K562 (cell line): ENCODE data around the gene HMSD. TPM values are rescaled to one million over a fixed set of nuclear protein-coding genes. Genes with fewer than 3 reads are reported as not detected.

Source experiments
- ATAC-seq: fragments of 200-7000 bp; cut with Tn5 transposase; 3 replicates; pipeline ENCODE4 v1.9.1; 2020; ENCODE audit warnings: moderate library complexity
- BruUV-seq: library from RNA; stranded (reverse); fragments of 400-500 nt; replicated peaks from 2 replicates; lab custom pipeline; 2021; lab: Mats Ljungman, UMichigan
- CTCF ChIA-PET: fragments of 300-600 bp; formaldehyde crosslinking; extraction: SDS; loops from one replicate; lab custom pipeline; 2021; ENCODE audit warnings: low intra/inter-chr PET ratio; lab: Yijun Ruan, JAX
- POLR2A ChIA-PET: fragments of 300-600, 350-650 bp; sonication (Branson Sonifier 250); formaldehyde crosslinking; extraction: SDS; loops from one replicate; lab custom pipeline; 2021; ENCODE audit warnings: antibody characterized with exemption, inconsistent platforms; lab: Yijun Ruan, JAX
- DNase-seq, 4 experiments: peaks; one replicate each; pipeline versions ENCODE4 v3.0.0 to v3.0.0-alpha.2; 2011 to 2018; ENCODE audit warnings: low spot score in 3 of 4, mixed read lengths in 3 of 4; ENCODE audit errors: extremely low read depth in 1 of 4
- FAIRE-seq: peaks from 2 replicates; lab custom pipeline; 2011; peaks lifted over from hg19 to GRCh38; lab: Jason Lieb, UNC
- H2AFZ ChIP-seq: 2 replicates; pipeline ENCODE4 v1.6.0; 2011; ENCODE audit warnings: low read depth, low read length, control low read depth, inconsistent platforms
- H3K27ac ChIP-seq: fragments of 200-600 bp; 3 replicates; pipeline ENCODE4 v1.8.0; 2011; ENCODE audit warnings: low read depth, mild to moderate bottlenecking, control low read depth, inconsistent platforms, low read length, moderate library complexity, mixed read lengths; ENCODE audit errors: extremely low read depth
- H3K27me3 ChIP-seq, 2 experiments: fragments of 300-600 bp in 1 of 2; 2 replicates in 1 of 2; 3 replicates in 1 of 2; pipeline versions ENCODE4 v1.6.0 to v1.8.0; 2011; ENCODE audit warnings: inconsistent platforms in 2 of 2, low read length in 2 of 2, mild to moderate bottlenecking in 1 of 2, mixed read lengths in 1 of 2, moderate library complexity in 1 of 2; ENCODE audit not compliant: control insufficient read depth in 2 of 2, insufficient read depth in 2 of 2
- H3K36me3 ChIP-seq: fragments of 300-600 bp; 3 replicates; pipeline ENCODE4 v1.8.0; 2011; ENCODE audit warnings: mild to moderate bottlenecking, low read length, inconsistent platforms; ENCODE audit not compliant: control insufficient read depth, insufficient read depth
- H3K4me1 ChIP-seq, 2 experiments: fragments of 200-600 bp in 1 of 2; replicated peaks in 1 of 2; 2 replicates in 1 of 2; 3 replicates in 1 of 2; pipeline versions ENCODE4 v1.5.1 to v1.8.0; 2011; ENCODE audit warnings: inconsistent platforms in 2 of 2, low read length in 2 of 2, mild to moderate bottlenecking in 1 of 2, mixed read lengths in 1 of 2, moderate library complexity in 1 of 2; ENCODE audit not compliant: control insufficient read depth in 2 of 2, insufficient read depth in 2 of 2
- H3K4me2 ChIP-seq: 2 replicates; pipeline ENCODE4 v1.6.1; 2011; ENCODE audit warnings: low read length, control low read depth, inconsistent platforms, mixed read lengths; ENCODE audit not compliant: insufficient read depth
- H3K4me3 ChIP-seq: fragments of 200-600 bp; sonication (generic), shearing (Covaris generic); 2 replicates; pipeline ENCODE4 v1.5.1; 2016; ENCODE audit warnings: control low read depth, inconsistent platforms
- H3K79me2 ChIP-seq: fragments of 200-600 bp; 3 replicates; pipeline ENCODE4 v1.8.0; 2011; ENCODE audit warnings: low read length, inconsistent platforms; ENCODE audit not compliant: control insufficient read depth, insufficient read depth
- H3K9ac ChIP-seq, 2 experiments: 2 replicates each; pipeline versions ENCODE4 v1.6.0 to v1.6.1; 2011; ENCODE audit warnings: low read depth in 2 of 2, low read length in 2 of 2, control low read depth in 1 of 2, inconsistent platforms in 1 of 2, mild to moderate bottlenecking in 1 of 2, mixed read lengths in 1 of 2; ENCODE audit not compliant: insufficient read depth in 1 of 2
- H3K9me1 ChIP-seq: one replicate; pipeline ENCODE4 v1.6.0; 2011; ENCODE audit warnings: inconsistent platforms, mild to moderate bottlenecking, low read length, moderate library complexity; ENCODE audit not compliant: control insufficient read depth, insufficient read depth
- H3K9me3 ChIP-seq: replicated peaks from 2 replicates; pipeline ENCODE4 v1.5.1; 2011; ENCODE audit warnings: low read depth, low read length, inconsistent platforms; ENCODE audit not compliant: control insufficient read depth, insufficient read depth
- H4K20me1 ChIP-seq: replicated peaks from 2 replicates; pipeline ENCODE4 v1.6.1; 2011; ENCODE audit warnings: low read length, inconsistent platforms, mixed read lengths; ENCODE audit not compliant: control insufficient read depth, insufficient read depth
- ATF7 ChIP-seq: fragments of 450-650 bp; IDR thresholded peaks from 2 replicates; pipeline ENCODE4 v1.7.1; 2014; ENCODE audit warnings: mild to moderate bottlenecking, moderate library complexity
- BHLHE40 ChIP-seq: IDR thresholded peaks from 2 replicates; pipeline ENCODE4 v1.6.1; 2011; ENCODE audit warnings: low read length, improper control_type of control experiment
- CEBPG ChIP-seq, 3 experiments: fragments of 200-800 bp in 1 of 3; sonication (Bioruptor generic) in 1 of 3; sonication (generic) in 1 of 3; formaldehyde crosslinking in 1 of 3; IDR thresholded peaks in 2 of 3; conservative IDR thresholded peaks in 1 of 3; 2 replicates each; pipeline versions ENCODE4 v1.6.1 to v1.8.0; 2016 to 2022; ENCODE audit warnings: missing compliant biosample characterization in 2 of 3, missing genetic modification characterization in 2 of 3, mild to moderate bottlenecking in 1 of 3, missing genetic modification reagents in 1 of 3
- HNRNPK ChIP-seq: fragments of 200-400 bp; formaldehyde crosslinking; IDR thresholded peaks from one replicate; pipeline ENCODE4 v1.6.1; 2018; ENCODE audit warnings: mild to moderate bottlenecking, low read depth, low read length; ENCODE audit not compliant: poor library complexity, severe bottlenecking
- ID3 ChIP-seq, 2 experiments: fragments of 250-450 bp in 1 of 2; fragments of 450-650 bp in 1 of 2; sonication (Bioruptor Pico) in 1 of 2; IDR thresholded peaks; 2 replicates each; pipeline versions ENCODE4 v1.6.1 to v1.8.0; 2016 to 2021; ENCODE audit warnings: mild to moderate bottlenecking in 2 of 2, moderate library complexity in 2 of 2, missing compliant biosample characterization in 1 of 2, missing genetic modification characterization in 1 of 2
- KDM1A ChIP-seq, 2 experiments: fragments of 450-650 bp; IDR thresholded peaks; 2 replicates each; pipeline ENCODE4 v1.6.1; 2016; ENCODE audit warnings: mild to moderate bottlenecking in 2 of 2
- NFIX ChIP-seq: fragments of 250-450 bp; sonication (Bioruptor Pico); IDR thresholded peaks from 2 replicates; pipeline ENCODE4 v1.4.0; 2020; ENCODE audit warnings: low read depth, mild to moderate bottlenecking, moderate library complexity
- PRDM10 ChIP-seq: fragments of 450-650 bp; IDR thresholded peaks from 2 replicates; pipeline ENCODE4 v1.6.1; 2018; ENCODE audit not compliant: partially characterized antibody
- SFPQ ChIP-seq: fragments of 200-400 bp; formaldehyde crosslinking; IDR thresholded peaks from 2 replicates; pipeline ENCODE4 v1.6.1; 2017; ENCODE audit warnings: mild to moderate bottlenecking, low read depth, low read length, moderate library complexity
- TBL1XR1 ChIP-seq, 2 experiments: IDR thresholded peaks; 2 replicates each; pipeline ENCODE4 v1.6.1; 2012; ENCODE audit warnings: improper control_type of control experiment in 2 of 2, low read length in 2 of 2, mild to moderate bottlenecking in 1 of 2
- ZNF263 ChIP-seq: sonication (generic); formaldehyde crosslinking; IDR thresholded peaks from 2 replicates; pipeline ENCODE4 v1.8.0; 2022; ENCODE audit warnings: mild to moderate bottlenecking, missing genetic modification reagents, borderline replicate concordance
- ZNF507 ChIP-seq: conservative IDR thresholded peaks from 2 replicates; pipeline ENCODE4 v1.6.1; 2017; ENCODE audit warnings: missing genetic modification characterization, missing compliant biosample characterization
- ZNF551 ChIP-seq: fragments of 250-450 bp; sonication (Bioruptor Pico); IDR thresholded peaks from 2 replicates; pipeline ENCODE4 v1.5.0; 2021; ENCODE audit warnings: mild to moderate bottlenecking, moderate library complexity
- WGBS: fragments of 100-300 bp; shearing (Covaris generic); methylation state at CpG from one replicate; pipeline ENCODE4 v1.1.6; 2016; ENCODE audit warnings: low coverage, mixed read lengths; ENCODE audit not compliant: insufficient coverage; ENCODE audit errors: missing lambda C conversion rate; 5-methylcytosine and 5-hydroxymethylcytosine counted together
- in situ Hi-C: fragments of 300-500 bp; cut with MboI; formaldehyde crosslinking; loops from 4 replicates; pipeline ENCODE4 v1.15.0; 2018; ENCODE audit warnings: inconsistent platforms, mixed read lengths
- intact Hi-C: fragments of 100-400 bp; cut with micrococcal nuclease; formaldehyde crosslinking; loops from 2 replicates; pipeline ENCODE4 v1.14.2; 2022
- polyA plus RNA-seq, 8 experiments: library from polyadenylated mRNA; depleted of rRNA in 4 of 8; stranded (reverse) in 5 of 8; unstranded in 3 of 8; fragments of >200 nt; fragmentation: Nextera tagmentation in 2 of 8; fragmentation: Illumina TruSeq in 1 of 8; extraction: Ambion mirVana in 2 of 8; extraction: Trizol in 1 of 8; gene quantifications; 2 replicates each; pipeline versions ENCODE4 v1.2.1 to v1.2.3, GENCODE V29; 2011 to 2014; ENCODE audit warnings: inconsistent platforms in 1 of 8, missing spikeins in 1 of 8
- total RNA-seq, 7 experiments: library from RNA; depleted of rRNA in 6 of 7; stranded (reverse); fragments of >200 nt in 6 of 7; fragmentation: Illumina TruSeq in 2 of 7; extraction: Trizol in 2 of 7; gene quantifications; 2 replicates each; pipeline versions ENCODE4 v1.2.1 to v1.2.3, GENCODE V29; 2011 to 2021; ENCODE audit warnings: low replicate concordance in 1 of 7

HMSD gene
- total and polyA plus RNA-seq, 9 of the 15 experiments (the other 6 are each of a cell fraction or from before 2014, with no cell fraction given), result 0.18 to 0.39 (median 0.33) TPM; not detected in 6

- 0% methylated on average over 2 of the region's 2 CpGs for WGBS
- in situ Hi-C loops (no loop called here), intact Hi-C loops (no loop called here)
- no peaks in the 10 kb centered on the region for H3K9me1 ChIP-seq
- BruUV-seq, result no TSS peak
- ChIA-PET CTCF (no interaction called here), POLR2A (no interaction called here)
- no peaks in the 10 kb centered on the region for H3K4me1 ChIP-seq
- ATAC-seq (no peak), DNase-seq (no peak), FAIRE-seq (no peak)
- no peaks in the 10 kb centered on the region for H4K20me1 ChIP-seq
- no peak overlapping the region for H3K27ac ChIP-seq
- no peak overlapping the region for H3K4me2 ChIP-seq
- no peaks in the 10 kb centered on the region for H3K27me3 ChIP-seq
- no peaks in the 10 kb centered on the region for H3K79me2 ChIP-seq
- no peaks in the 10 kb centered on the region for H3K9me3 ChIP-seq
- H3K4me3 ChIP-seq, result no peak overlapping the region
- H2AFZ ChIP-seq, result no peak overlapping the region
- H3K36me3 ChIP-seq, result no peaks in the 10 kb centered on the region
- H3K9ac ChIP-seq, result no peak overlapping the region
- TF ChIP-seq PRDM10, result no peak
- TF ChIP-seq ZNF263, result no peak
- no peak for TF ChIP-seq NFIX
- TF ChIP-seq ZNF507 (tag), result no peak
- TF ChIP-seq CEBPG (CRISPR knock-in tag; IDR thresholded peaks at IDR 0.05), result no peak
- TF ChIP-seq CEBPG (tag; conservative IDR thresholded peaks at IDR 0.05 in 1 of 2, IDR thresholded peaks at IDR 0.05 in 1 of 2), result no peak
- TF ChIP-seq ZNF551 (CRISPR knock-in tag), result no peak
- TF ChIP-seq BHLHE40, result no peak
- TF ChIP-seq ATF7, result no peak
- TF ChIP-seq ID3 (CRISPR knock-in tag; IDR thresholded peaks at IDR 0.05), result no peak
- TF ChIP-seq ID3 (tag; IDR thresholded peaks at IDR 0.05), result no peak
- TF ChIP-seq HNRNPK, result no peak
- TF ChIP-seq TBL1XR1 (IDR thresholded peaks at IDR 0.05; ENCODE audit: low read length in 2 of 2), result no peak
- no peak for TF ChIP-seq SFPQ
- no peak for TF ChIP-seq KDM1A (IDR thresholded peaks at IDR 0.05)
These were observed 43.7 kb upstream of the HMSD start for GRCh38 chr18:63905361-63905760.
